Sigmoid colon (tissue), 4 donors: ENCODE measurements around the gene JOSD1.

Experiments used
- POLR2A ChIP-seq, 2 donors: fragments of 450-650 bp; IDR thresholded peaks; one replicate each; pipeline ENCODE4 v1.6.1; 2016; ENCODE audit warnings: antibody characterized with exemption in 2 of 2, mild to moderate bottlenecking in 2 of 2, moderate library complexity in 2 of 2
- POLR2AphosphoS5 ChIP-seq, 4 donors: sonication (generic); formaldehyde crosslinking; IDR thresholded peaks; one replicate each; pipeline ENCODE4 v1.6.1; 2017; ENCODE audit warnings: antibody characterized with exemption in 4 of 4
- TF ChIP-seq, protein P1 (sequence below), 4 experiments: fragments of 450-650 bp in 3 of 4; fragments of 200-600 bp in 1 of 4; IDR thresholded peaks; one replicate each; pipeline ENCODE4 v1.5.1; 2016 to 2019; ENCODE audit warnings: antibody characterized with exemption in 4 of 4, mild to moderate bottlenecking in 3 of 4, moderate library complexity in 2 of 4

DNA sequence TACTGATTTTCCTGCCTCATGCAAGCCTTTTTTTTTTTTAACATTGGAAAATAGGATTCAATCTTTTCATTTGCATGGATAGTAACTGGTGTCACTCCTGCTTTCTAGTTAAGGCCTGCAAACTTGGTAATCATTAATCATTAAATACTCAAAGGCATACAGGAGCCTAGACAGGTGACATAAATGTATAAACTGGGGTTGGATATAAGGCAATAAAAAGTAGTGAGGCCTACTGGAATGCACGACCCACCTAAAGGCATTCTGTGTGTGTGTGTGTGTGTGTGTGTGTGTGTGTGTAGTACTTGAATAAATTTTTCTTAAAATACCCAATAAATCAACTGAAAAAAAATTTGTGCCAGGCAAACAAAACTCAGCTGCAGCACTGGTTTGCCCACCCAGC lies 11.1 kb downstream of the JOSD1 start:
- TF ChIP-seq, protein P1, sequence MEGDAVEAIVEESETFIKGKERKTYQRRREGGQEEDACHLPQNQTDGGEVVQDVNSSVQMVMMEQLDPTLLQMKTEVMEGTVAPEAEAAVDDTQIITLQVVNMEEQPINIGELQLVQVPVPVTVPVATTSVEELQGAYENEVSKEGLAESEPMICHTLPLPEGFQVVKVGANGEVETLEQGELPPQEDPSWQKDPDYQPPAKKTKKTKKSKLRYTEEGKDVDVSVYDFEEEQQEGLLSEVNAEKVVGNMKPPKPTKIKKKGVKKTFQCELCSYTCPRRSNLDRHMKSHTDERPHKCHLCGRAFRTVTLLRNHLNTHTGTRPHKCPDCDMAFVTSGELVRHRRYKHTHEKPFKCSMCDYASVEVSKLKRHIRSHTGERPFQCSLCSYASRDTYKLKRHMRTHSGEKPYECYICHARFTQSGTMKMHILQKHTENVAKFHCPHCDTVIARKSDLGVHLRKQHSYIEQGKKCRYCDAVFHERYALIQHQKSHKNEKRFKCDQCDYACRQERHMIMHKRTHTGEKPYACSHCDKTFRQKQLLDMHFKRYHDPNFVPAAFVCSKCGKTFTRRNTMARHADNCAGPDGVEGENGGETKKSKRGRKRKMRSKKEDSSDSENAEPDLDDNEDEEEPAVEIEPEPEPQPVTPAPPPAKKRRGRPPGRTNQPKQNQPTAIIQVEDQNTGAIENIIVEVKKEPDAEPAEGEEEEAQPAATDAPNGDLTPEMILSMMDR (IDR thresholded peaks at IDR 0.05): no peak
- no peak for TF ChIP-seq POLR2A (IDR thresholded peaks at IDR 0.05)
- TF ChIP-seq POLR2AphosphoS5 (IDR thresholded peaks at IDR 0.05): no peak
